SK-N-SH treated with all-trans-retinoic acid at 6 μM for 48 hours (cell line): ENCODE results near the gene FHOD3.

ENCODE experiments used
- ARNTL ChIP-seq: fragments of 450-650 bp; formaldehyde crosslinking; IDR thresholded peaks from 2 replicates; pipeline ENCODE4 v1.5.0; 2020; ENCODE audit warnings: low read depth, mild to moderate bottlenecking, moderate library complexity, borderline replicate concordance
- ZC3H10 ChIP-seq: fragments of 250-450 bp; sonication (Bioruptor Pico); IDR thresholded peaks from 2 replicates; pipeline ENCODE4 v1.5.1; 2021; ENCODE audit warnings: mild to moderate bottlenecking, moderate library complexity
- ZFP3 ChIP-seq: fragments of 250-450 bp; sonication (Bioruptor Pico); IDR thresholded peaks from 2 replicates; pipeline ENCODE4 v1.5.0; 2020; ENCODE audit warnings: mild to moderate bottlenecking, moderate library complexity
- ZFP30 ChIP-seq: fragments of 450-650 bp; formaldehyde crosslinking; IDR thresholded peaks from 2 replicates; pipeline ENCODE4 v1.5.0; 2022; ENCODE audit warnings: mild to moderate bottlenecking, moderate library complexity
- ZNF565 ChIP-seq: fragments of 450-650 bp; formaldehyde crosslinking; conservative IDR thresholded peaks from 2 replicates; pipeline ENCODE4 v1.5.0; 2020; ENCODE audit warnings: low read depth, mild to moderate bottlenecking, moderate library complexity
- ZNF70 ChIP-seq: fragments of 450-650 bp; formaldehyde crosslinking; IDR thresholded peaks from 2 replicates; pipeline ENCODE4 v1.5.0; 2020; ENCODE audit warnings: mild to moderate bottlenecking, moderate library complexity
- TF ChIP-seq, protein P1 (sequence below): fragments of 250-450 bp; sonication (Bioruptor Pico); IDR thresholded peaks from 2 replicates; pipeline ENCODE4 v1.5.1; 2020; ENCODE audit warnings: low read depth, mild to moderate bottlenecking, moderate library complexity
- TF ChIP-seq, protein P2 (sequence below): fragments of 250-450 bp; sonication (Bioruptor Pico); IDR thresholded peaks from 2 replicates; pipeline ENCODE4 v1.8.0; 2021; ENCODE audit warnings: low read depth, mild to moderate bottlenecking, moderate library complexity, borderline replicate concordance

DNA sequence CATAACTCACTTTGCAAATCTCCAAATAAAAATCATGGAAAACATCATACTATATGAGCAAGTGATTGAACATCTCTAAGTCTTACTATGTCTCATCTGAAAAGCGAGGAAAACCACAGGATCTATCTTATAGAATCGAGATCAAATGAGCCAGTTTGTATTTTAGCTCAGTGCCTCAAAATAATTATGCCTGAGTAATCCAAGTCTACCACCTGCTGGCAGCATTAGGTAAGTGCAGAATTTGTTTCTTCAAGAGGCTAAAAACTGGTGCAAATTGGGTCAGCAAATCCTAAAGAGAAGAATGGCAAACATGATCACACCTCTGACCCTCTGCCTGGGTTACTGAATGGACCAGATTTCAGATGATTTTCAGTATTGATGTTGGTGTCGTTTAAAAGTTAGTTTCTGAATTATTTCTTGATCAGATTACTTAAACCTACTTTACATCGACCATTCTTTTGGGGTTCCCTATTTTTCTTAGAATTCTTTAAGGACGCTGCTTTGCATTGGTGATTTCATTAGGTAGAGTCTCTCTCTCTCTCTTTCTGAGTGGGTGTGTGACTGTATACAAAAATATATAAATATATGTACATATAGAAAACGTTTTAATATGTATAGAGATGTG is 12.7 kb upstream of the FHOD3 start:
- TF ChIP-seq, protein P1, sequence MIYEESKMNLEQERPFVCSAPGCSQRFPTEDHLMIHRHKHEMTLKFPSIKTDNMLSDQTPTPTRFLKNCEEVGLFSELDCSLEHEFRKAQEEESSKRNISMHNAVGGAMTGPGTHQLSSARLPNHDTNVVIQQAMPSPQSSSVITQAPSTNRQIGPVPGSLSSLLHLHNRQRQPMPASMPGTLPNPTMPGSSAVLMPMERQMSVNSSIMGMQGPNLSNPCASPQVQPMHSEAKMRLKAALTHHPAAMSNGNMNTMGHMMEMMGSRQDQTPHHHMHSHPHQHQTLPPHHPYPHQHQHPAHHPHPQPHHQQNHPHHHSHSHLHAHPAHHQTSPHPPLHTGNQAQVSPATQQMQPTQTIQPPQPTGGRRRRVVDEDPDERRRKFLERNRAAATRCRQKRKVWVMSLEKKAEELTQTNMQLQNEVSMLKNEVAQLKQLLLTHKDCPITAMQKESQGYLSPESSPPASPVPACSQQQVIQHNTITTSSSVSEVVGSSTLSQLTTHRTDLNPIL (CRISPR knock-in tag), result no peak
- TF ChIP-seq ARNTL (CRISPR knock-in tag), result no peak
- TF ChIP-seq ZC3H10 (CRISPR knock-in tag), result no peak
- TF ChIP-seq ZFP30 (CRISPR knock-in tag), result no peak
- no peak for TF ChIP-seq ZNF565 (CRISPR knock-in tag)
- TF ChIP-seq ZFP3 (CRISPR knock-in tag), result no peak
- TF ChIP-seq ZNF70 (CRISPR knock-in tag), result no peak
- TF ChIP-seq, protein P2, sequence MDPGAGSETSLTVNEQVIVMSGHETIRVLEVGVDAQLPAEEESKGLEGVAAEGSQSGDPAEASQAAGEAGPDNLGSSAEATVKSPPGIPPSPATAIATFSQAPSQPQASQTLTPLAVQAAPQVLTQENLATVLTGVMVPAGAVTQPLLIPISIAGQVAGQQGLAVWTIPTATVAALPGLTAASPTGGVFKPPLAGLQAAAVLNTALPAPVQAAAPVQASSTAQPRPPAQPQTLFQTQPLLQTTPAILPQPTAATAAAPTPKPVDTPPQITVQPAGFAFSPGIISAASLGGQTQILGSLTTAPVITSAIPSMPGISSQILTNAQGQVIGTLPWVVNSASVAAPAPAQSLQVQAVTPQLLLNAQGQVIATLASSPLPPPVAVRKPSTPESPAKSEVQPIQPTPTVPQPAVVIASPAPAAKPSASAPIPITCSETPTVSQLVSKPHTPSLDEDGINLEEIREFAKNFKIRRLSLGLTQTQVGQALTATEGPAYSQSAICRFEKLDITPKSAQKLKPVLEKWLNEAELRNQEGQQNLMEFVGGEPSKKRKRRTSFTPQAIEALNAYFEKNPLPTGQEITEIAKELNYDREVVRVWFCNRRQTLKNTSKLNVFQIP (CRISPR knock-in tag), result no peak
